NCI-H2227 (cell line): ENCODE data around the gene PTCD1.

Source experiments
- DNase-seq: peaks from one replicate; lab custom pipeline; 2025; ENCODE audit not compliant: unreplicated experiment; lab: John Stamatoyannopoulos, UW

Gene PTCD1

GRCh38 chr7:99373091-99374066, 65.2 kb downstream of the PTCD1 start:
- no peak for DNase-seq

GRCh38 chr7:99372275-99373090, 66.1 kb downstream of the PTCD1 start:
- DNase-seq: no peak

- DNase-seq: no peak
Measured at GRCh38 chr7:99371376-99371920, 67.2 kb downstream of the PTCD1 start.

- no peak for DNase-seq
Measured at GRCh38 chr7:99369767-99370391, 68.7 kb downstream of the PTCD1 start.

- no peak for DNase-seq
Measured at GRCh38 chr7:99368750-99369389, 69.7 kb downstream of the PTCD1 start.
